Measurements from ENCODE around the gene C22orf42. TPM values are rescaled to one million over a fixed set of nuclear protein-coding genes. Genes with fewer than 3 reads are reported as not detected.
"Not testable (repeated sequence)": the region's sequence is repeated elsewhere in the genome, so short reads cannot be mapped to it uniquely, and the experiment has no call there.

C22orf42 gene
- polyA plus RNA-seq, 2 of the 4 experiments (the other 2 are of a cell fraction): not detected

DNA sequence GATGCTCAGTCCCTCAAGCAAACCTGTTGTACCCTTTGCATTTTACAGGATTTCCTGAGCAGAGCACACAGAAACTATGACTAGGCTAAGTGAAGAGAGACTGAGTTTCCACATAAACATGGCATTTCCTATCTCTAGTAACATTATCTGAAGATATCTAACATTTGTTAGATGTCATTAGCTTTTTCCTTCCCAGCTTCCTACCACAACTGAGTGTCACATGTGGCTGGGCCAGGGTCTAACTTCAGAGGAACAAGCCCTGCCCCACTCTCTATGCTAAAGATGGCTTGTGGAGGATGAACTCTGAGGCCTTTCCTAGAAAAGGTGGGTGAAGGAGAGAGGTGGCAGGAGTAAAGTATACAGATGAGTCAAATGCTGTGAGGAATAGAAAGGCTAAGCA is 16.5 kb downstream of the C22orf42 start:
- no peak for ATAC-seq
- H3K4me2 ChIP-seq: no peak overlapping the region
- H3K4me1 ChIP-seq: no peaks in the 10 kb centered on the region
- TF ChIP-seq, protein P1, sequence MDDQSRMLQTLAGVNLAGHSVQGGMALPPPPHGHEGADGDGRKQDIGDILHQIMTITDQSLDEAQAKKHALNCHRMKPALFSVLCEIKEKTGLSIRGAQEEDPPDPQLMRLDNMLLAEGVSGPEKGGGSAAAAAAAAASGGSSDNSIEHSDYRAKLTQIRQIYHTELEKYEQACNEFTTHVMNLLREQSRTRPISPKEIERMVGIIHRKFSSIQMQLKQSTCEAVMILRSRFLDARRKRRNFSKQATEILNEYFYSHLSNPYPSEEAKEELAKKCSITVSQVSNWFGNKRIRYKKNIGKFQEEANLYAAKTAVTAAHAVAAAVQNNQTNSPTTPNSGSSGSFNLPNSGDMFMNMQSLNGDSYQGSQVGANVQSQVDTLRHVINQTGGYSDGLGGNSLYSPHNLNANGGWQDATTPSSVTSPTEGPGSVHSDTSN (IDR thresholded peaks at IDR 0.05): no peak
- TF ChIP-seq EP300 (IDR thresholded peaks at IDR 0.05): no peak
- TF ChIP-seq, protein P2, sequence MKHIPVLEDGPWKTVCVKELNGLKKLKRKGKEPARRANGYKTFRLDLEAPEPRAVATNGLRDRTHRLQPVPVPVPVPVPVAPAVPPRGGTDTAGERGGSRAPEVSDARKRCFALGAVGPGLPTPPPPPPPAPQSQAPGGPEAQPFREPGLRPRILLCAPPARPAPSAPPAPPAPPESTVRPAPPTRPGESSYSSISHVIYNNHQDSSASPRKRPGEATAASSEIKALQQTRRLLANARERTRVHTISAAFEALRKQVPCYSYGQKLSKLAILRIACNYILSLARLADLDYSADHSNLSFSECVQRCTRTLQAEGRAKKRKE (CRISPR knock-in tag; IDR thresholded peaks at IDR 0.05; ENCODE audit: low read depth): no peak
- no peak for TF ChIP-seq SREBF2 (IDR thresholded peaks at IDR 0.05)
- no peak for TF ChIP-seq RCOR1 (IDR thresholded peaks at IDR 0.05; ENCODE audit: low read depth, low read length)
- TF ChIP-seq ESRRA (IDR thresholded peaks at IDR 0.05; ENCODE audit: borderline replicate concordance, low read length): no peak
- ChIA-PET CTCF (interaction anchor here (0.8 kb wide), 1 partner anchor 9 kb away, joined by 3 read pairs; no protein-coding TSS in a partner anchor), POLR2A (no interaction called here)
- no peaks in the 10 kb centered on the region for H3K9me3 ChIP-seq
- no peak overlapping the region for H3K4me3 ChIP-seq
- no peak for DNase-seq (ENCODE audit: low read depth in 1 of 2, low spot score in 1 of 2)
- no peak for FAIRE-seq
- no peak overlapping the region for H3K27ac ChIP-seq

DNA sequence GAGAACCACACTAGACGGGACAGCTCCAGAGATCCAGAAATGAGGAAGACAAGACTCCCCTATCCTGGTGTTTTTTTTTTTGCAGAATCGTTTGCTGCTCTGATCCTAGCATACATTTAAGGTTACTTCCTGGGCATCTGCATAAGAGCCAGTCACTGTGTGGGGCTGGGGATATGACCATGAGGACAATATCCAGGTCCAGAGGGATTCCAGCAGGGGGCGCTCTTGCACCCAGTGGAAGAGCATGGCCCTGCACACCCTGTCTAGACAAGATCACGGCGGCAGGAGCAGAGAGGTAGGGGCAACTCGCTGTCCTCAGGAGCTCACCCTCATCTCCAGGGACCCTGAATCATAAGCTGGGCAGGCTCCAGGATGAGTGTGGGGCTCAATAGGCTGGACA is 18.4 kb downstream of the C22orf42 start:
- CTCF ChIA-PET: interaction anchor here (0.6 to 0.7 kb wide), 4 partner anchors 56 to 494 kb away, joined by 3 to 5 read pairs (median 3); no protein-coding TSS in a partner anchor
- TF ChIP-seq, protein P3, sequence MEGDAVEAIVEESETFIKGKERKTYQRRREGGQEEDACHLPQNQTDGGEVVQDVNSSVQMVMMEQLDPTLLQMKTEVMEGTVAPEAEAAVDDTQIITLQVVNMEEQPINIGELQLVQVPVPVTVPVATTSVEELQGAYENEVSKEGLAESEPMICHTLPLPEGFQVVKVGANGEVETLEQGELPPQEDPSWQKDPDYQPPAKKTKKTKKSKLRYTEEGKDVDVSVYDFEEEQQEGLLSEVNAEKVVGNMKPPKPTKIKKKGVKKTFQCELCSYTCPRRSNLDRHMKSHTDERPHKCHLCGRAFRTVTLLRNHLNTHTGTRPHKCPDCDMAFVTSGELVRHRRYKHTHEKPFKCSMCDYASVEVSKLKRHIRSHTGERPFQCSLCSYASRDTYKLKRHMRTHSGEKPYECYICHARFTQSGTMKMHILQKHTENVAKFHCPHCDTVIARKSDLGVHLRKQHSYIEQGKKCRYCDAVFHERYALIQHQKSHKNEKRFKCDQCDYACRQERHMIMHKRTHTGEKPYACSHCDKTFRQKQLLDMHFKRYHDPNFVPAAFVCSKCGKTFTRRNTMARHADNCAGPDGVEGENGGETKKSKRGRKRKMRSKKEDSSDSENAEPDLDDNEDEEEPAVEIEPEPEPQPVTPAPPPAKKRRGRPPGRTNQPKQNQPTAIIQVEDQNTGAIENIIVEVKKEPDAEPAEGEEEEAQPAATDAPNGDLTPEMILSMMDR (IDR thresholded peaks at IDR 0.05): peak; percentile 14; the same call in 1 of the 3 replicates
- peak in 1 of 2 experiments; percentile 19; a peak in 2 of 5 replicates for TF ChIP-seq RAD21 (conservative IDR thresholded peaks at IDR 0.05 in 1 of 2, IDR thresholded peaks at IDR 0.05 in 1 of 2)
- H3K4me3 ChIP-seq, H3K4me2 ChIP-seq, H3K4me1 ChIP-seq, FAIRE-seq, POLR2A ChIA-PET, H3K27ac ChIP-seq, H3K9me3 ChIP-seq: not testable (repeated sequence)
- WGBS (ENCODE audit: missing lambda C conversion rate): 15% methylated on average over 5 of the region's 6 CpGs
- peak in 1 of 2 experiments; percentile 18 for DNase-seq (ENCODE audit: low read depth in 1 of 2, low spot score in 1 of 2)
- ATAC-seq: peak; percentile 63 to 89; a peak in 5 of 6 replicates

DNA sequence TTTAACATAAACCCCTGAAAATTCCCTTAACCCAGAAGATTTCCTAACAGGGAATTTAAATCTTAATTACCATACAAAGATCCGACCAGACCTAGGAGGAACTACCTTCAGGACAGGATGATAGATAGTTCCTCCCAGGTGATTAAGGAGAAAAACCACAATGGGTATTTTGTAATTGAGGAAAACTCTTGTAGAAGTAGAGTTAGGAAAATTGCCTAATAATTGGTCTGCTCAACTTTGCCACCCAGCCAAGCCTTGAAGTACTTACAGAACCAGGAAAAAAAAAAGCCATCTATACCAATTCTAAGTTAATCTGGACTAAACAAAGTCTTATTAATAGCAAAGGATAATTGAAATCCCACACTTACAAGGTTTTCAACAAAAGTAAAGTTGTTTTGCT is 20.5 kb downstream of the C22orf42 start:
- 47% methylated on average over 1 of the region's 1 CpG for WGBS (ENCODE audit: missing lambda C conversion rate)
- Histone ChIP-seq H3K4me2 (peak overlapping the region; percentile 71), H3K4me3 (peak overlapping the region; percentile 55), H3K27ac (peak overlapping the region in 1 of 2 experiments; percentile 42; a peak in 1 of 6 replicates)
- H3K9me3 ChIP-seq; ATAC-seq; H3K4me1 ChIP-seq; FAIRE-seq; POLR2A ChIA-PET; DNase-seq (ENCODE audit: low read depth in 1 of 2, low spot score in 1 of 2): not testable (repeated sequence)
- CTCF ChIA-PET: interaction anchor here (0.7 kb wide), 1 partner anchor 353 kb away, joined by 3 read pairs; no protein-coding TSS in a partner anchor

DNA sequence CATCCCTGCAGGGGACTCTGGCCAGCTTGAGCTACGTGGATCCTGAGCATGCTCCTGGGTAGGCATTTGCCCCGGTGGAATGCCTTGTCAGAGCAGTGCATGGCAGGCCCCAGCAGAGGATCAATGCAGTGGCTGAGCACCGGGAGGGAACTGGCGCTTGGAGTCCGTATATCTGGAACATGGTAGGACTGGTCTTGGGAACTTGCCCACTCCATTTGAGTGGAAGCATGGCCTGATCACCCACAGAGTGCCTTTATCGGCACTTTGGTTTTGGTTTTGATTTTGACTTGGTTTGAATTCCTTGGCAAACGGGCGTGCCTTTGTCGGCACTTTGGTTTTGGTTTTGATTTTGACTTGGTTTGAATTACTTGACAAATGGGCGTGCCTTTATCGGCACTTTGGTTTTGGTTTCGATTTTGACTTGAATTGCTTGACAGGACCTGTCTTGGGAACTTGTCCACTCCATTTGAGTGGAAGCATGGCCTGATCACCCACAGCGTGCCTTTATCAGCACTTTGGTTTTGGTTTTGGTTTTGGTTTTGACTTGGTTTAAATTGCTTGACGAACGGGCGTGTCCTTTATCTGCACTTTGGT is 21.3 kb downstream of the C22orf42 start:
- WGBS (ENCODE audit: missing lambda C conversion rate): under 1% methylated on average over 11 of the region's 16 CpGs

DNA sequence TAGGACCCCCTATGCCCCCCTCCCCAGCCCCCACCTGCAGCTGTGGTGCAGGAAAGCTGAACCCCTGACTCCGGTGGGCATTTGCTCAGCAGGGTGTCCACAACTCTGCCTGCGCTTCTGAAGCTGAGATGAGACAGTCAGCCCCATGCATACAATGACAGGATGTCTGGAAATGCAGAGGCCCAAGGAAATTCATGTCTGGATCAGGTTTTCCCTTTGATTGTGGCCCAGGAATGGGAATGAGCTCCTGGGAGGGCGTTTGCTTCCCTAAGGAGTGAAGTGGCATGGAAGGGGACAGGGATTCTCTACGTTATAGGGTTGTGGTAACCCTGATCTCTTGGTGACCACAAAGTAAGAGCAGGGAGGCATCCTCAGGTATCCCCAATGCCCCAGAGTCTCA is 22.2 kb downstream of the C22orf42 start:
- H3K27ac ChIP-seq; H3K4me1 ChIP-seq; POLR2A ChIA-PET; DNase-seq (ENCODE audit: low read depth in 1 of 2, low spot score in 1 of 2); FAIRE-seq; H3K4me2 ChIP-seq; CTCF ChIA-PET; H3K4me3 ChIP-seq; H3K9me3 ChIP-seq; ATAC-seq: not testable (repeated sequence)
- 76% methylated on average over 4 of the region's 4 CpGs for whole genome bisulfite sequencing (ENCODE audit: missing lambda C conversion rate)

More for the DNA sequence above, 21.3 kb downstream of the C22orf42 start:
- DNase-seq (ENCODE audit: low read depth in 1 of 2, low spot score in 1 of 2) (peak in 1 of 2 experiments; percentile 19), ATAC-seq (peak; percentile 72 to 82)
- H3K9me3 ChIP-seq, FAIRE-seq, POLR2A ChIA-PET, H3K4me1 ChIP-seq: not testable (repeated sequence)
- H3K27ac ChIP-seq: peak overlapping the region; percentile 42 to 57
- H3K4me2 ChIP-seq: peak overlapping the region; percentile 71
- CTCF ChIA-PET: interaction anchor here (0.7 kb wide), 1 partner anchor 353 kb away, joined by 3 read pairs; no protein-coding TSS in a partner anchor
- peak; percentile 54; the same call in 1 of the 2 replicates for TF ChIP-seq PHF8 (IDR thresholded peaks at IDR 0.05; ENCODE audit: borderline replicate concordance, low read depth)
- peak overlapping the region; percentile 55 for H3K4me3 ChIP-seq
